HG02588 (cell line): ENCODE data around the gene DARS2.
A peak's percentile ranks its signal among the peaks of the same experiment; 100 is the strongest.
"Not testable (repeated sequence)": the region's sequence is repeated elsewhere in the genome, so short reads cannot be mapped to it uniquely, and the experiment has no call there.

Experiments used
- ATAC-seq: cut with Tn5 transposase; IDR thresholded peaks from one replicate; pipeline ENCODE4 v1.9.1; 2021; ENCODE audit warnings: mild to moderate bottlenecking, moderate library complexity; ENCODE audit not compliant: unreplicated experiment

Gene DARS2

DNA sequence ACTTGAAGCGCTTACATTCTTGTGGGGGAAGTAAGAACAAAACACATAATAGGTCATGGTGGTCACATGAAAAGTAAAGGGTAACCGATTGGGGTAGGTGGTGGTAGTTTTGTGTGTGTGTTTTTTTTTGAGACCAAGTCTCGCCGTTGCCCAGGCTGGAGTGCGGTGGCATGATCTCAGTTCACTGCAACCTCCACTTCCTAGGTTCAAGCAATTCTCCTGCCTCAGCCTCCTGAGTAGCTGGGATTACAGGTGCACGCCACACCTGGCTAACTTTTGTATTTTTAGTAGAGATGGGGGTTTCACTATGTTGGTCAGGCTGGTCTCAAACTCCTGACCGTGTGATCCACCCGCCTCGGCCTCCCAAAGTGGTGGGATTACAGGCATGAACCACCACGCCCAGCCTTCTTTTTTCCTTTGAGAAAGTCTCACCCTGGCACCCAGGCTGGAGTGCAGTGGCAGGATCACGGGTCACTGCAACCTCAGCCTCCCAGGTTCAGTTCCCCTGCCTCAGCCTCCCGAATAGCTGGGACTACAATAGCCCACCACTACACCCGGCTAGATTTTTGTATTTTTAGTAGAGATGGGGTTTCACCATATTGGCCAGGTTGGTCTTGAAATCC lies 37.8 kb downstream of the DARS2 start:
- ATAC-seq: not testable (repeated sequence)

DNA sequence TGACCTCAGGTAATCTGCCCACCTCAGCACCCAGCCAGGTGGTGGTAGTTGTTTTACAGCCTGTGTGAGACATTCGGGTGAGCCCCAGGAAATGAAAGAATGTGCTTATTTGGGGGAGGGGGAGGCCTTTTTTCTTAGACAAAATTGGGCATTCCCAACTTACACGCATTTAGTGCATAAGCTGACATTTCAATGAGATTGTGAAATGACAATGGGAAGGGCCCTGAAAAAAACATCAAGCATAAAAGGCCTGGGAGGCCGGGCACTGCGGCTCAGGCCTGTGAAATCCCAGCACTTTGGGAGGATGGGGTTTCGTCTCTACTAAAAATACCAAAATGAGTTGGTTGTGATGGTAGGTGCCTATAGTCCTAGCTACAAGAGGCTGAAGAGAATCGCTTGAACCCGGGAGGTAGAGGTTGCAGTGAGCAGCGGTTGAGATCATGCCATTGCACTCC lies 38.3 kb downstream of the DARS2 start:
- no peak for ATAC-seq

DNA sequence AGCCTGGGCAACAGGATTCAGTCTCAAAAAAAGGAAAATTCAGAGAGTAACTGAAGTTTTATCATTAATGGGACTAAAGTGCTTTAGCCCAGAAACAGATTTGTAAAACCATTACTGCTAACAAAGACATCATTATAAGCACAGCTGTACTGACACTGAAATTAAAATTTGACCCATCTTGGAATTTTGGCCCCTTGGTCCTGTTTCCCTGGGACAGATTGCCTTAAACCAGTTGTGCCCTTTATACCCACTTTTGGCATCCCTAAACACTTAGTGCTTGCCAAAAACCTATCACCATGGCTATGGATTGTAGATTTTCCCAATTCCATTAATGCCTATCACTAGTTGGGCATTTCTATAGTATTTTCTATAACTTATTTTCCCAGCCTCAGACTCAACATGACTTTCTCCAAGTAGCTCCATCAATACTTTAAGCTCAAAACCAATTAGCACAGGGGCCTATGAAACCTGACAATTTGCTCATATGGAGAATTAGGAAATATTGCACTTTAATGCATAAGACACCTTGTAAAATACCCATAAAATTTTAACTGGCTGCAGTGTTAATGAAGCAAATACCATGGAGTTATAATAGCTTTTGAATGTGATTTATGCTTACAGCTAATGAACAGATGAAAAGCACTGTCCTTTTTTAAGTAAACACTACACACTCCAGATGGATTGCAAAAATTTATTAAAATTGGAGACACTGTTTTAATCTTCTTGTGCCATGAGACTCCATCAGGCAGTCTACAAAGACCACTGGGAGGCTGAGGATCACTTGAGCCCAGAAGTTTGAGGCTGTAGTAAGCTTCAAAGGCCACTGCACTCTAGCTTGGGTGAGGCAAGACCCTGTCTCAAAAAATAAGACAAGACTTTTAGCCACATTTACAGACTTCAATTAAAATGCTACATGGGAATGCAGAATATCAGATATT lies 39.0 kb downstream of the DARS2 start:
- no peak for ATAC-seq

DNA sequence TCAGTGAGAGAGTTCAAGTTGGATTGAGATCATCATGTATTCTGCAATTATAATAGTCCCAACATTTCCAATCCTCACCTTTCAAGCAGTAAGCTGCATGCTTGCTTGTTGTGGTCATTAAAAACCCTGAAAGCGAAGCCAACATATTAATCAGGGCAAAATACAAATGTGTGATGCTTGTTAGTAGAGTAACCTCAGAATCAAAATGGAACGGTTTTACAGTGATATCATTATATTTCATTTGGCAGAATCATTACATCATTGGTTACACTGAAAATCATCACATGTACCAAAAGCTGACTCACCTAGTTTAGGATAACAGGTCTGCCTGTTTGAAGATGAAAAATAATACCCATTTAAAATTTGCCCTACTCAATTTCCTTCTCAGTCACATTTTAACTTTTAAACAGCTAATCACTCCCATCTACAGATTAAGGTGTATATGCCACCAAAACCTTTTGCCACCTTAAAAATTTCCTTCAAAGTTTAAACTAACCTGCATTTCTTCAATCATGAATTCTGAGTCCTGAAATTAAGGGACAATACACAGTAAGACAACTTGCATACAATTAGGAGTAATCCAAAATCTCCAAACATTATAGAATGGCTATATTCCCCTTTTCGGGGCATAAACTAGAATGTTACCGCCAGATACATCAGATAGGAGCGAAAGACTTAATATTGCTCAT lies 39.9 kb downstream of the DARS2 start:
- no peak for ATAC-seq

DNA sequence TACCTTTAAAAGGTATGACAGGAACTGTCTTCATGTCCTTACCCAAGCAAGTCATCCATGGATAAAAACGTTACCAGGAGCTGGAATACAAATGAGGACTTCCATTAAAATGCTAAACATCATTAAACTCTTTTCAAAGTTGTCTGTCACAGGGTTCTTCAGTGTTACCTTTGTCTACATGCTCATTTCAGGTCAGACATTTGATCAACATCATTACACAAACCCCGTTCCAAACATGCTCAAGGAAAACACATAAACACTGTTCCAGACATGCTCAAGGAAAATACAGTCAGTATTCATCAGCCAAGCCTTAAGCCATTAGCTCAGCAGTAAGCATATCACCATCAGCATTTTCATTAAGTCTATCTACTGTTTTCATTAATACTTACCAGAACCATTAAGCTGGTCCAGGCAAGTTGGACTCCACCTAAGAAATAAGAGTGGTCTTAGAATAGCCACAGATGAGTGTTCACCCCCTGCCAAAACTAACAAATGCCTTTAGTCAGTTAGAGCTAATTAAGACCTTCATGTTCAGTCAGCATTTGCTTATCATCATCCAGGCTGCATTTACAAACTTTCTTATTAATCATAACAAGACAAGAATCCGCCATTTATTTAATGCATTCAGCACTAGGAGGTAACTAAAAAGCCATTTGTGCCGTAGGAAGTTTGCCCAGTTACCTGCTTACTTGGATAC lies 41.1 kb downstream of the DARS2 start:
- no peak for ATAC-seq

DNA sequence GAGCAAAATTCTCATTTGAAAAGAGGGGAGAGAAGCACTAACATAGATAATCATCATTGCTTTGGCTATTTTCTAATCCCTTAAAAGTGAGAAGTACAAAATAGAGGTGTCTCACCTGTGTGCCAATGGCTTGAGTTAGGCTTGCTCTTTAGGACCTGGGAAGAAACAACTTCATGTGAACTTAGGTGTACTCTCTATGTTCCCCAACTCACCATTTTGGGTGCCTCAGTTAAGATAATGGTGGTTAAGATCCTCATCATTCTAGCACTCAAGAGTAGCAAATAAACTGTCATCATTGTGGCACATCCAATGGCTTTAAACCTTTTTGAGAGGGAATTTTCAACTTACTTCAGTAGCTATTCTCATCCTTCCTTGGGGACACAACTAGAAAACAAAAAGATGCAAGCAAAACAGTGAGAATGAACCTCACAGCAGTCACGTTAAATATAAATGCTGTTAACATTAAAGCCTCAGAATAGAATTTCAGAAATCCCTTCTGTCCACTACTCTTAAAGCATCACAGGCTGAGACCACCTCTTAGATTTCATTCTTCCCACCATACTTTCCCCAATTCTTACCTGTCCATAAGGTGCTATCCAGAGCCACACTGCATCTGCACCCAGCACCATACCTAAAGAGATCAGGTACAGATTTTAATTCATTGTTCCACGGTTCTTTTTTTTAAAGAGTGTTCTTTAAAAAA lies 42.1 kb downstream of the DARS2 start:
- no peak for ATAC-seq

DNA sequence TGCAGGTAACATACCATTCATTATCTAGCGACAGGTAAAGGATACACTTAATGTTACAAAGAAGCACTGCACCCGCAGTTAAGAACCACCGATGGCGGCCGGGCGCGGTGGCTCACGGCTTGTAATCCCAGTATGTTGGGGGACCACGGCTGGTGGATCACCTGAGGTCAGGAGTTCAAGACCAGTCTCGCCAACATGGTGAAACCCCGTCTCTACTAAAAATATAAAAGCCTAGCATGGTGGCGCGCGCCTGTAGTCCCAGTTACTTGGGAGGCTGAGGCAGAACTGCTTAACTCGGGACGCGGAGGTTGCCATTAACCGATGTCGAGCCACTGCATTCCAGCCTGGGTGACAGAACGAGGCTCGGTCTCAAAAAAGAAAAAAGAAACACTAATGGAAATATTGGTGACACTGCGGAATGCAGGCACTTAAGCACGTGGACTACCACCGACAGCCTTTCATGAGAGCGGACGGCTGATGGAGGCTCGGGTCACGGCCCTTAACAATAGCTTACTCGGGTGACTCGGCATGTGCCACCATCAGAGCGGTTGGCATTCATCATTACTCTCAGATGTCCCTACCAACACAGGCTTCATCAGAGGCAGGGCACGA lies 42.8 kb downstream of the DARS2 start:
- no peak for ATAC-seq

DNA sequence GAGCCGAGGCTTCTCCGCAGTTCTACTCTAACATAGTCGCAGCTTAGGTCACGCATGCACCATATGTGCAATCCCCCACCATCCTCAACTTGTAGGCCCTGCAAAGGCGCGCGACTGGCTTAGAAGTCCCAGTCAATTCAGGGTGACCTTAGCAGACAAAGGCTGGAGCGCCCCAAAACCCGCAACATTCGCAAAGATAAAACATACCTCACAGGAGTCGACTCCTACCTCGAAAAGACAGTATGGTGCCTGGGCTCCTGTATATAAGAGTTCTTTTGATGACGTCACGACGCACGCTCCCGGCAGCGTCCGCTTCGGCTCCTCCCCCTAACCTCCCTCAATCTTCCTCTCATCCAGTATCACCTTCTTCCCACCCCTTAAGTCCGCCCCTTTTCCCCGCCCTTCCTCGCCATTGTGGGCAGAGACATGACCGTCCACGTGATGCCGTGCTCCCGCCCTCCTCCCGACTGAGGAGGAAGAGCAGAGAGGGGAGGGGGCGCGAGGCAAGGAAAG lies 43.3 kb downstream of the DARS2 start, which contains the start of gene GAS5:
TSS of gene GAS5 (minus strand) at position 237 of the 513 bp plus-strand sequence.
- ATAC-seq: peak; percentile 69

DNA sequence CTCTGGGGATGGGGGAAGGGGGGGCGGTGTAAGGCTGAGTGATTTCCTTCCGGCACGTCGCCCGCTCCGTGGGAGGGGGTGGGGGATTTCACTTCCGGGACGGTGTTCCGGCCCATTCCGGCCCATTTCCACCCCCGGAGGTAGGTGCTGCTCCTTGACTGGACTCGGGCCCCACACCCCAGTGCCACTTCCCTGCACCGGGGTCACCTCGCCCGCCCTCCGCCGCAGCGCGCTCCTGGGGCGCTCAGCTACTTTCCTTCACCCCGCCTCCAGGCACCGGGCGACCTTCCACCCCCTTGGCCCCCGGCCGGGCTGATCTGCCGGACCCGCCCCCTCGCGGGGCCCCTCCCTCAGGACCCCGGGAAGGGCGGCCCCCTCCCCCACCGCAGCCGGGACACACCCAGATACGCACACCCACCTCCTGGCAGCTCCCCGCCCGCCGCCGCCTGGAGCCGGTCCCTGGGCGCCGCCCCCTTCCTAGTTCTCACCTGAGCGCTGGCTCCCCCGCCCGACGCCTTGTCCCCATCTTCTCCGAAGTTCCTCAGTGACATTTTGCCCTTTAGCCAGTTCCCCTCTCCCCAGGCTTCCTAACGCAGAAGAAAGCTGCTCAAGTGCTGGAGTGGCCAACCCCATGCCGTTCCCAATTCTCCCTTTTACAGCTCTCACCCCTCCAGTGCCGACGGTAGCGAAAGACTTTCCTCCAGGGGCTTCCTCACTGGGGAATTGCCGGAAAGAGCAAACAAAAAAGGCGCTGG lies 44.0 kb downstream of the DARS2 start, which contains the start of gene ZBTB37:
TSS of gene ZBTB37 (plus strand) at position 115 of the 755 bp plus-strand sequence. CDS start 1,846 bp downstream, outside the sequence.
- peak; percentile 68 for ATAC-seq

DNA sequence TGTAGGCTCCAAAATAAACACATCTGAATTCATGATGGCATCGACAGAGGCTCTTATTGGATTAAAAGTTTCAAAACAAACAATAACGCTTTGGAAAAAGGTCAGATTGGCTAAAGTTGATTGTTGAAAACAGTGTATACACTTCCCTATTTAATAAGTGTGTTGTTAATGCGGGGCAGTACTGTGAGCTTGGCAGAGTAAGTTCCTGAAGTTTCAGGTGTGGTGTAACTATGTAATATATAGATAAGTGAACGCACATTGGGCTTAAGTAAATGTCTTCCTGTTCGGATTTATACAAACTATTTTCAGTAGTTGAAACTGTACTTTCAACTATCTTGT lies 44.5 kb downstream of the DARS2 start:
- no peak for ATAC-seq

DNA sequence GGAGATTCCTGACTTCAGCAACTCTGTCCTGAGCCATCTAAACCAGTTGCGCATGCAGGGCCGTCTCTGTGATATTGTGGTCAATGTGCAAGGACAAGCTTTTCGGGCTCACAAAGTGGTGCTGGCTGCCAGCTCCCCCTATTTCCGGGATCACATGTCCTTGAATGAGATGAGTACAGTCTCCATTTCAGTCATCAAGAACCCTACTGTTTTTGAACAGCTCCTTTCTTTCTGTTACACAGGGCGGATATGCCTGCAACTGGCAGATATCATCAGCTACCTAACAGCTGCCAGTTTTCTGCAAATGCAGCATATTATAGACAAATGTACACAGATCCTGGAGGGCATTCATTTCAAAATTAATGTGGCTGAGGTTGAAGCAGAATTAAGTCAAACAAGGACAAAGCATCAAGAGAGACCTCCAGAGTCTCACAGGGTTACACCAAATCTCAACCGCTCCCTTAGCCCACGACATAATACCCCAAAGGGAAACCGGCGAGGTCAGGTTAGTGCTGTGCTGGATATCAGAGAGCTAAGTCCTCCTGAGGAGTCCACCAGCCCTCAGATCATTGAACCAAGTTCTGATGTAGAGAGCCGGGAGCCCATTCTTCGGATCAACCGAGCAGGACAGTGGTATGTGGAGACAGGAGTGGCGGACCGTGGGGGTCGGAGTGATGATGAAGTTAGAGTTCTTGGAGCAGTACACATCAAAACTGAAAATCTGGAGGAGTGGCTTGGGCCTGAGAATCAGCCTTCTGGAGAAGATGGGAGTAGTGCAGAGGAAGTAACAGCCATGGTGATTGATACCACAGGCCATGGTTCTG lies 46.0 kb downstream of the DARS2 start:
- ATAC-seq: no peak

DNA sequence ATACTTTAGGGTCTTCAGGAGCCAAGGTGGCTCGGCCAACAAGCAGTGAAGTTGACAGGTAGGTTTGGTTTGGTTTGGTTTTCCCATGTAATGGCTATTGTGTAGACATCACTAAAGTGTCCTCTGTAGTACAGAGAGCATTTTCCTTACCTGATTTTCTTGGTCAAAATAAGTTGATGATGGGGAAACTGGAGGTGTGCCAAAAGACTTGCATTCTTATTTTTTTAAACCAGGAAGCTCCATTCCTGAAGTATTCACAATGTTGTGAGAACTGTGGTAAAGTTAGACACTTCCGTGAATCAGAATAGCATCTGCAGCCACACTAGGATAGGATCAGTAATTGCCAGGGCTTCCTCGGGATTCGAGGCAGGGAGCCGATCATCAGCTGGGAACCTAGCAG lies 46.6 kb downstream of the DARS2 start:
- ATAC-seq: no peak

DNA sequence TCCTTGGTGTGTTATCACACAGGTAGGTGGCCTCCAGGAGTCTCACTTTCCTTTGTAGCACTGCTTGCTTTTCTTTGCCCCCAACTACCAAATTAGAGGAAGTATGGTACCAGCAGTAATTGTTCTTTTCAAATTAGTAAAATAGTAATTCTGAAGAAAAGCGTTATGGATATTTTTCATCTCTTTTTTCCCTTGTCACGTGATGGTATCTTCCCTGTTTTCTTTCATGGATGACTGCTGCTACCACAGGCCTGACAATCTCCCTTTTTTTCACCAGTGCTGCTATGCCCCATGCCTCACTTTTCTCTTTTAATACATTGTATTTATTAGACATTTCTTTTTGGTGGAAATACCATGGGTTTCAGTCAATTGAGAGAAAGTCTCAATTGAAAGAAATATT lies 47.0 kb downstream of the DARS2 start:
- ATAC-seq: no peak

DNA sequence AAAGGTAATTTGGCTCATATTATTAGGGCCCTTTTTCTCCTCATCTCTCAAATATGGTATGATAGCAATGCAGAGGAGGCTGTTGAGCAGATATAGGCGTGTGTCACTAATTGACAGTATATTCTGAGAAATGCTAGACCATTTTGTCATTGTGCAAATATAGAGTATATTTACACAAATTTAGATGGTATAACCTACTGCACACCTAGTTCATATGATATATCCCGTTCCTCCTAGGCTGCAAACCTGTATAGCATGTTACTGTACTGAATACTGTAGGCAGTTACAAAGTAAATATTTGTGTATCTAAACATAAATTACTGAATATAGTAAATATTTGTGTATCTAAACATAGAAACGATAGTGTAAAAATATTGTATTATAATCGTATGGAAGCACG lies 52.3 kb downstream of the DARS2 start:
- ATAC-seq: no peak

DNA sequence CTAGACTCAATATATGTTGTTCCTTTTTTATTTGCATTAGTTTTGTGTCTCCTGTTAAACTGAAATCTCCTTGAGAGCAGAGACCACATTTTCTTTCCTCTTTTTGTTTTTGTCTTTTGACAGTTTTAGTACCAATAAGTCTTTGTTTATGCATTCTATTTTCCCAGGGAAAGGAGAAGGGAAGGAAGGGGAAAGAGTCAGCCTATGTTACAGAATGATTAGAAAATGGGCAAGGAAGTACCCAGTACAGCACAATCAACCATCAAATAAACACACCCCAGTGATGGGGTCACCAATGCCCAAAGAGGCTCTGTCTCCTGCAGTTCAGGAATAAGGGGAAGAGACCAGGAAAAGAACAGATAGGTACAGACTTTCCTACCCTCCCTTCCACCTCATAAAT lies 53.8 kb downstream of the DARS2 start:
- ATAC-seq: no peak

DNA sequence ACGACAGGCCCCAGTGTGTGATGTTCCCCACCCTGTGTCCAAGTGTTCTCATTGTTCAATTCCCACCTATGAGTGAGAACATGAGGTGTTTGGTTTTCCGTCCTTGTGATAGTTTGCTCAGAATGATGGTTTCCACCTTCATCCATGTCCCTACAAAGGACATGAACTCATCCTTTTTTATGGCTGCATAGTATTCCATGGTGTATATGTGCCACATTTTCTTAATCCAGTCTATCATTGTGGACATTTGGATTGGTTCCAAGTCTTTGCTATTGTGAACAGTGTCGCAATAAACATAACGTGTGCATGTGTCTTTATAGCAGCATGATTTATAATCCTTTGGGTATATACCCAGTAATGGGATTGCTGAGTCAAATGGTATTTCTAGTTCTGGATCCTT lies 56.6 kb downstream of the DARS2 start:
- not testable (repeated sequence) for ATAC-seq

DNA sequence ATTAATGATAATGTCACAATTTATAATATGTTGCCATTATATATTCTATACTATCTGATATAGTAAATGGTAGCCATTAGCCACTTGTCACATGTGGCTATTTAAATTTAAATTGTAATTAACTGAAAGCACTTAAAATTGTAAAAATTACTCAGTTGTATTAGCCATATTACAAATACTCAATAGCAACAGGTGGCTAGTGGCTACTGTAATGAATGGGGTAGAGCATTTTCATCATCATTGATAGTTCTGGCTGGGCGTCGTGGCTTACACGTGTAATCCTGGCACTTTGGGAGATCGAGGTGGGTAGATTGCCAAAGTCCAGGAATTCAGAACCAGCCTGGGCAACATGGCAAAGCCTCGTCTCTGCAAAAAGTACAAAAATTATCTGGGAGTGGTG lies 60.2 kb downstream of the DARS2 start:
- ATAC-seq: no peak
